ENCODE results near the gene TP63.

DNA sequence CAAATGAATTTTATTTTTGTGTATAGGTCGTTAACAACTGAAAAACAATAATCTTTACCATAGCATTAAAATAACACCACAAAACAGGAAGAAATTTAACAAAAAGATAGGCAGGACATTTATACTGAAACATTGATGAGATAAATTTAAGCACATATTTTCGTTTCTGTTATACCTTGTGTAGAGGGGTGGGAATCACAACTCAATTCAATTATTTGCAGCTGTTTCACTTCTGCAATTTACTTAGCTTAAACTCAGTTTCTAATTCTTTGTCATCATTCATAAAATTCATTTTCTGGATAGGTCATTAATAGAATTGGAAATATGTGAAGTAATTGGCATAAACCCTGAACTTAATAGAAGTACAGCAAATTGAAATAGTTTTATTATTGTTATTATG lies 42.3 kb downstream of the TP63 start:
- TF ChIP-seq, protein P1, sequence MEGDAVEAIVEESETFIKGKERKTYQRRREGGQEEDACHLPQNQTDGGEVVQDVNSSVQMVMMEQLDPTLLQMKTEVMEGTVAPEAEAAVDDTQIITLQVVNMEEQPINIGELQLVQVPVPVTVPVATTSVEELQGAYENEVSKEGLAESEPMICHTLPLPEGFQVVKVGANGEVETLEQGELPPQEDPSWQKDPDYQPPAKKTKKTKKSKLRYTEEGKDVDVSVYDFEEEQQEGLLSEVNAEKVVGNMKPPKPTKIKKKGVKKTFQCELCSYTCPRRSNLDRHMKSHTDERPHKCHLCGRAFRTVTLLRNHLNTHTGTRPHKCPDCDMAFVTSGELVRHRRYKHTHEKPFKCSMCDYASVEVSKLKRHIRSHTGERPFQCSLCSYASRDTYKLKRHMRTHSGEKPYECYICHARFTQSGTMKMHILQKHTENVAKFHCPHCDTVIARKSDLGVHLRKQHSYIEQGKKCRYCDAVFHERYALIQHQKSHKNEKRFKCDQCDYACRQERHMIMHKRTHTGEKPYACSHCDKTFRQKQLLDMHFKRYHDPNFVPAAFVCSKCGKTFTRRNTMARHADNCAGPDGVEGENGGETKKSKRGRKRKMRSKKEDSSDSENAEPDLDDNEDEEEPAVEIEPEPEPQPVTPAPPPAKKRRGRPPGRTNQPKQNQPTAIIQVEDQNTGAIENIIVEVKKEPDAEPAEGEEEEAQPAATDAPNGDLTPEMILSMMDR (IDR thresholded peaks at IDR 0.05), result no peak
- TF ChIP-seq POLR2A (IDR thresholded peaks at IDR 0.05), result no peak
- TF ChIP-seq POLR2AphosphoS5 (IDR thresholded peaks at IDR 0.05), result no peak
- TF ChIP-seq EP300 (IDR thresholded peaks at IDR 0.05; ENCODE audit: low read depth), result no peak
